Measurements from ENCODE around the gene AVPR2. TPM values are rescaled to one million over a fixed set of nuclear protein-coding genes. Genes with fewer than 3 reads are reported as not detected.

The AVPR2 gene
- total RNA-seq, 1 experiment from 2014 or later, result not detected

DNA sequence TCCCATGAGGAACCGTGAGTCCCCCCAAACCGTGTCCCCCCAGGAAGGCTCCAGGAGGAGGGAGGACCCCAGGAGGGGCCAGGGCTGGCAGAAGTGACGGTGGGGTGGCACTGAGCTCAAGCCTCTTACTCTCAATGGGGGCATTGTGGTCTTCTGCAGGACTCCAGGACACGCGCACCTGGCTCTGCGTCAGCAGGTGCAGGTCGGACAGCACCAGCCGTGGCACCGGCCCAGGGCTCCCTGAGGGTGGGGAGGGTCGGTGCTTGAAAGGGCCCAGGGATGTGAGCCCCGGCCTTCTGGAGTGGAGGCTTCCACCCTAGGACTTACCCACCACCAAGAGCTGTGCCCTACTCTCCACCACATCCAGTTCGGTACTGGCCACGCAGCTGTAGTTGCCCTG lies 36.8 kb upstream of the AVPR2 start:
- RAD21 ChIA-PET (ENCODE audit: low non-redundant PET in 1 of 2, low total read pairs in 2 of 2, uncharacterized antibody in 2 of 2, unreplicated experiment in 2 of 2), result no interaction called here
- H3K79me2 ChIP-seq (ENCODE audit: insufficient read depth, low read length), result no peaks in the 10 kb centered on the region
- H3K36me3 ChIP-seq (ENCODE audit: control insufficient read depth in 1 of 2, insufficient read depth in 2 of 2, low read length in 2 of 2), result no peaks in the 10 kb centered on the region
- no peaks in the 10 kb centered on the region for H3K27me3 ChIP-seq (ENCODE audit: insufficient read depth, low read length)
- no peak overlapping the region for H3K4me3 ChIP-seq (replicated peaks in 1 of 2; ENCODE audit: low read depth in 1 of 2, low read length in 2 of 2)
- no peaks in the 10 kb centered on the region for H4K20me1 ChIP-seq (ENCODE audit: insufficient read depth)
- no peak overlapping the region for H3K27ac ChIP-seq (ENCODE audit: low read depth, low read length)
- no peak for ATAC-seq
- CTCF ChIA-PET, result no interaction called here
- H3K4me2 ChIP-seq (ENCODE audit: low read length), result no peak overlapping the region
- no peak for DNase-seq (ENCODE audit: low read depth, low spot score)
- H3K9me2 ChIP-seq (ENCODE audit: insufficient read depth), result no peaks in the 10 kb centered on the region
- H3K9me3 ChIP-seq (ENCODE audit: control insufficient read depth in 1 of 2, insufficient read depth in 1 of 2, low read depth in 1 of 2, low read length in 2 of 2), result no peaks in the 10 kb centered on the region
- H3K4me1 ChIP-seq (ENCODE audit: control insufficient read depth in 1 of 2, insufficient read depth in 2 of 2, low read length in 2 of 2), result no peaks in the 10 kb centered on the region
- no peak overlapping the region for H2AFZ ChIP-seq (ENCODE audit: low read depth, low read length, poor library complexity, severe bottlenecking)
- BruUV-seq (replicated peaks), result no TSS peak
- intact Hi-C loops (cut with micrococcal nuclease), result no loop called here
- no peak overlapping the region for H3K9ac ChIP-seq (ENCODE audit: low read length)
- POLR2A ChIA-PET, result no interaction called here
- TF ChIP-seq, protein P1, sequence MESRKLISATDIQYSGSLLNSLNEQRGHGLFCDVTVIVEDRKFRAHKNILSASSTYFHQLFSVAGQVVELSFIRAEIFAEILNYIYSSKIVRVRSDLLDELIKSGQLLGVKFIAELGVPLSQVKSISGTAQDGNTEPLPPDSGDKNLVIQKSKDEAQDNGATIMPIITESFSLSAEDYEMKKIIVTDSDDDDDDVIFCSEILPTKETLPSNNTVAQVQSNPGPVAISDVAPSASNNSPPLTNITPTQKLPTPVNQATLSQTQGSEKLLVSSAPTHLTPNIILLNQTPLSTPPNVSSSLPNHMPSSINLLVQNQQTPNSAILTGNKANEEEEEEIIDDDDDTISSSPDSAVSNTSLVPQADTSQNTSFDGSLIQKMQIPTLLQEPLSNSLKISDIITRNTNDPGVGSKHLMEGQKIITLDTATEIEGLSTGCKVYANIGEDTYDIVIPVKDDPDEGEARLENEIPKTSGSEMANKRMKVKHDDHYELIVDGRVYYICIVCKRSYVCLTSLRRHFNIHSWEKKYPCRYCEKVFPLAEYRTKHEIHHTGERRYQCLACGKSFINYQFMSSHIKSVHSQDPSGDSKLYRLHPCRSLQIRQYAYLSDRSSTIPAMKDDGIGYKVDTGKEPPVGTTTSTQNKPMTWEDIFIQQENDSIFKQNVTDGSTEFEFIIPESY (IDR thresholded peaks at IDR 0.05; ENCODE audit: extremely low read depth, insufficient replicate concordance, low read length), result no peak
- TF ChIP-seq ZFX (IDR thresholded peaks at IDR 0.05), result no peak
- TF ChIP-seq, protein P2, sequence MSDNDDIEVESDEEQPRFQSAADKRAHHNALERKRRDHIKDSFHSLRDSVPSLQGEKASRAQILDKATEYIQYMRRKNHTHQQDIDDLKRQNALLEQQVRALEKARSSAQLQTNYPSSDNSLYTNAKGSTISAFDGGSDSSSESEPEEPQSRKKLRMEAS (IDR thresholded peaks at IDR 0.05), result no peak
- TF ChIP-seq CEBPB (IDR thresholded peaks at IDR 0.05; ENCODE audit: low read depth), result no peak
- no peak for TF ChIP-seq YY1 (IDR thresholded peaks at IDR 0.05; ENCODE audit: extremely low read depth, insufficient replicate concordance, low read depth, low read length)
- no peak for TF ChIP-seq RAD21 (IDR thresholded peaks at IDR 0.05; ENCODE audit: low read depth)
- TF ChIP-seq EZH2 (IDR thresholded peaks at IDR 0.05), result no peak
- TF ChIP-seq CBX3 (IDR thresholded peaks at IDR 0.05; ENCODE audit: low read depth), result no peak
- TF ChIP-seq SIN3A (IDR thresholded peaks at IDR 0.05; ENCODE audit: low read depth), result no peak
- TF ChIP-seq ELF1 (IDR thresholded peaks at IDR 0.05; ENCODE audit: borderline replicate concordance, low read depth), result no peak
- TF ChIP-seq POLR2AphosphoS5 (IDR thresholded peaks at IDR 0.05; ENCODE audit: low read depth, low read length), result no peak
- no peak for TF ChIP-seq FOSL1 (IDR thresholded peaks at IDR 0.05; ENCODE audit: low read depth)
- no peak for TF ChIP-seq EGR1 (IDR thresholded peaks at IDR 0.05; ENCODE audit: low read depth)
- no peak for TF ChIP-seq EZH2phosphoT487 (IDR thresholded peaks at IDR 0.05; ENCODE audit: borderline replicate concordance)
- no peak for TF ChIP-seq SP1 (IDR thresholded peaks at IDR 0.05; ENCODE audit: low read depth)
- TF ChIP-seq, protein P3, sequence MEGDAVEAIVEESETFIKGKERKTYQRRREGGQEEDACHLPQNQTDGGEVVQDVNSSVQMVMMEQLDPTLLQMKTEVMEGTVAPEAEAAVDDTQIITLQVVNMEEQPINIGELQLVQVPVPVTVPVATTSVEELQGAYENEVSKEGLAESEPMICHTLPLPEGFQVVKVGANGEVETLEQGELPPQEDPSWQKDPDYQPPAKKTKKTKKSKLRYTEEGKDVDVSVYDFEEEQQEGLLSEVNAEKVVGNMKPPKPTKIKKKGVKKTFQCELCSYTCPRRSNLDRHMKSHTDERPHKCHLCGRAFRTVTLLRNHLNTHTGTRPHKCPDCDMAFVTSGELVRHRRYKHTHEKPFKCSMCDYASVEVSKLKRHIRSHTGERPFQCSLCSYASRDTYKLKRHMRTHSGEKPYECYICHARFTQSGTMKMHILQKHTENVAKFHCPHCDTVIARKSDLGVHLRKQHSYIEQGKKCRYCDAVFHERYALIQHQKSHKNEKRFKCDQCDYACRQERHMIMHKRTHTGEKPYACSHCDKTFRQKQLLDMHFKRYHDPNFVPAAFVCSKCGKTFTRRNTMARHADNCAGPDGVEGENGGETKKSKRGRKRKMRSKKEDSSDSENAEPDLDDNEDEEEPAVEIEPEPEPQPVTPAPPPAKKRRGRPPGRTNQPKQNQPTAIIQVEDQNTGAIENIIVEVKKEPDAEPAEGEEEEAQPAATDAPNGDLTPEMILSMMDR (IDR thresholded peaks at IDR 0.05 in 2 of 3, conservative IDR thresholded peaks at IDR 0.05 in 1 of 3; ENCODE audit: borderline replicate concordance in 1 of 3, insufficient read depth in 1 of 3, low read depth in 2 of 3, low read length in 2 of 3), result no peak
- no peak for TF ChIP-seq ZNF274 (IDR thresholded peaks at IDR 0.05; ENCODE audit: low read depth, low read length)
- TF ChIP-seq, protein P4, sequence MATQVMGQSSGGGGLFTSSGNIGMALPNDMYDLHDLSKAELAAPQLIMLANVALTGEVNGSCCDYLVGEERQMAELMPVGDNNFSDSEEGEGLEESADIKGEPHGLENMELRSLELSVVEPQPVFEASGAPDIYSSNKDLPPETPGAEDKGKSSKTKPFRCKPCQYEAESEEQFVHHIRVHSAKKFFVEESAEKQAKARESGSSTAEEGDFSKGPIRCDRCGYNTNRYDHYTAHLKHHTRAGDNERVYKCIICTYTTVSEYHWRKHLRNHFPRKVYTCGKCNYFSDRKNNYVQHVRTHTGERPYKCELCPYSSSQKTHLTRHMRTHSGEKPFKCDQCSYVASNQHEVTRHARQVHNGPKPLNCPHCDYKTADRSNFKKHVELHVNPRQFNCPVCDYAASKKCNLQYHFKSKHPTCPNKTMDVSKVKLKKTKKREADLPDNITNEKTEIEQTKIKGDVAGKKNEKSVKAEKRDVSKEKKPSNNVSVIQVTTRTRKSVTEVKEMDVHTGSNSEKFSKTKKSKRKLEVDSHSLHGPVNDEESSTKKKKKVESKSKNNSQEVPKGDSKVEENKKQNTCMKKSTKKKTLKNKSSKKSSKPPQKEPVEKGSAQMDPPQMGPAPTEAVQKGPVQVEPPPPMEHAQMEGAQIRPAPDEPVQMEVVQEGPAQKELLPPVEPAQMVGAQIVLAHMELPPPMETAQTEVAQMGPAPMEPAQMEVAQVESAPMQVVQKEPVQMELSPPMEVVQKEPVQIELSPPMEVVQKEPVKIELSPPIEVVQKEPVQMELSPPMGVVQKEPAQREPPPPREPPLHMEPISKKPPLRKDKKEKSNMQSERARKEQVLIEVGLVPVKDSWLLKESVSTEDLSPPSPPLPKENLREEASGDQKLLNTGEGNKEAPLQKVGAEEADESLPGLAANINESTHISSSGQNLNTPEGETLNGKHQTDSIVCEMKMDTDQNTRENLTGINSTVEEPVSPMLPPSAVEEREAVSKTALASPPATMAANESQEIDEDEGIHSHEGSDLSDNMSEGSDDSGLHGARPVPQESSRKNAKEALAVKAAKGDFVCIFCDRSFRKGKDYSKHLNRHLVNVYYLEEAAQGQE (IDR thresholded peaks at IDR 0.05; ENCODE audit: low read depth), result no peak
- no peak for TF ChIP-seq SRF (IDR thresholded peaks at IDR 0.05; ENCODE audit: low read depth)
- TF ChIP-seq JUND (IDR thresholded peaks at IDR 0.05), result no peak

All from HCT116 (cell line).